HepG2 (cell line): ENCODE data around the gene NR2F6. TPM values are rescaled to one million over a fixed set of nuclear protein-coding genes. Genes with fewer than 3 reads are reported as not detected.
A peak's percentile ranks its signal among the peaks of the same experiment; 100 is the strongest.

ENCODE experiments used
- ATF4 ChIP-seq, 2 experiments: fragments of 450-650 bp in 1 of 2; sonication (generic) in 1 of 2; formaldehyde crosslinking; IDR thresholded peaks; 2 replicates each; pipeline versions ENCODE4 v1.5.0 to v1.8.0; 2020 to 2022; ENCODE audit warnings: mild to moderate bottlenecking in 1 of 2, missing genetic modification reagents in 1 of 2
- ATF7 ChIP-seq, 2 experiments: fragments of 450-650 bp in 1 of 2; sonication (generic) in 1 of 2; formaldehyde crosslinking in 1 of 2; IDR thresholded peaks; 2 replicates each; pipeline versions ENCODE4 v1.4.0 to v1.6.1; 2016 to 2020; ENCODE audit warnings: antibody characterized with exemption in 1 of 2, mild to moderate bottlenecking in 1 of 2, missing genetic modification reagents in 1 of 2
- ELF3 ChIP-seq: IDR thresholded peaks from 2 replicates; pipeline ENCODE4 v1.6.1; 2016; ENCODE audit warnings: missing genetic modification reagents, missing compliant biosample characterization
- FOXA3 ChIP-seq: IDR thresholded peaks from 2 replicates; pipeline ENCODE4 v1.6.1; 2016; ENCODE audit warnings: missing genetic modification reagents, missing compliant biosample characterization
- HMG20A ChIP-seq: IDR thresholded peaks from 2 replicates; pipeline ENCODE4 v1.6.1; 2016; ENCODE audit warnings: borderline replicate concordance
- KDM6A ChIP-seq: IDR thresholded peaks from 2 replicates; pipeline ENCODE4 v1.6.1; 2016; ENCODE audit warnings: low read depth
- NFYC ChIP-seq: IDR thresholded peaks from 2 replicates; pipeline ENCODE4 v1.6.1; 2016; ENCODE audit warnings: missing genetic modification reagents, missing compliant biosample characterization
- NPAS2 ChIP-seq: sonication (generic); formaldehyde crosslinking; IDR thresholded peaks from 2 replicates; pipeline ENCODE4 v1.8.0; 2022; ENCODE audit warnings: mild to moderate bottlenecking, missing genetic modification reagents, borderline replicate concordance
- ONECUT2 ChIP-seq: sonication (generic); formaldehyde crosslinking; IDR thresholded peaks from 2 replicates; pipeline ENCODE4 v1.4.0; 2020; ENCODE audit warnings: missing genetic modification reagents
- PAX8 ChIP-seq: sonication (generic); formaldehyde crosslinking; IDR thresholded peaks from 2 replicates; pipeline ENCODE4 v1.8.0; 2022; ENCODE audit warnings: mild to moderate bottlenecking, missing genetic modification reagents, borderline replicate concordance
- POGZ ChIP-seq: sonication (generic); formaldehyde crosslinking; IDR thresholded peaks from 2 replicates; pipeline ENCODE4 v1.4.0; 2020; ENCODE audit warnings: mild to moderate bottlenecking, missing genetic modification reagents
- PPARG ChIP-seq: conservative IDR thresholded peaks from 2 replicates; pipeline ENCODE4 v1.6.1; 2016; ENCODE audit warnings: missing biosample characterization, missing genetic modification reagents
- SMARCE1 ChIP-seq: fragments of 450-650 bp; IDR thresholded peaks from 2 replicates; pipeline ENCODE4 v1.6.1; 2017; ENCODE audit warnings: borderline replicate concordance
- SRF ChIP-seq: IDR thresholded peaks from 2 replicates; pipeline ENCODE4 v1.6.1; 2011; ENCODE audit warnings: mild to moderate bottlenecking, low read depth, low read length, moderate library complexity
- STAG1 ChIP-seq: sonication (generic); formaldehyde crosslinking; IDR thresholded peaks from 2 replicates; pipeline ENCODE4 v1.4.0; 2020; ENCODE audit warnings: missing genetic modification reagents
- TFAP4 ChIP-seq: sonication (generic); IDR thresholded peaks from 2 replicates; pipeline ENCODE4 v1.6.1; 2016; ENCODE audit warnings: low read depth, borderline replicate concordance
- ZFP91 ChIP-seq: sonication (generic); formaldehyde crosslinking; IDR thresholded peaks from 2 replicates; pipeline ENCODE4 v1.9.0; 2022; ENCODE audit warnings: missing genetic modification reagents, mild to moderate bottlenecking, borderline replicate concordance
- ZMAT5 ChIP-seq: sonication (generic); formaldehyde crosslinking; IDR thresholded peaks from 2 replicates; pipeline ENCODE4 v1.5.0; 2020; ENCODE audit warnings: mild to moderate bottlenecking, low read depth, missing genetic modification reagents, borderline replicate concordance
- ZMYM2 ChIP-seq: sonication (generic); formaldehyde crosslinking; IDR thresholded peaks from 2 replicates; pipeline ENCODE4 v1.8.0; 2022; ENCODE audit warnings: mild to moderate bottlenecking, missing genetic modification reagents
- ZNF552 ChIP-seq: sonication (generic); formaldehyde crosslinking; IDR thresholded peaks from 2 replicates; pipeline ENCODE4 v1.9.0; 2022; ENCODE audit warnings: missing genetic modification reagents, mild to moderate bottlenecking, borderline replicate concordance
- ZNF740 ChIP-seq: sonication (generic); formaldehyde crosslinking; IDR thresholded peaks from 2 replicates; pipeline ENCODE4 v1.4.0; 2020; ENCODE audit warnings: missing genetic modification reagents
- ZNF772 ChIP-seq: sonication (generic); formaldehyde crosslinking; IDR thresholded peaks from 2 replicates; pipeline ENCODE4 v1.5.0; 2020; ENCODE audit warnings: mild to moderate bottlenecking, missing genetic modification reagents
- ZSCAN21 ChIP-seq: sonication (generic); formaldehyde crosslinking; IDR thresholded peaks from 2 replicates; pipeline ENCODE4 v1.8.0; 2022; ENCODE audit warnings: mild to moderate bottlenecking, missing genetic modification reagents, moderate library complexity, borderline replicate concordance
- polyA plus RNA-seq, 8 experiments: library from polyadenylated mRNA; depleted of rRNA in 3 of 8; stranded (reverse) in 7 of 8; unstranded in 1 of 8; fragments of >200 nt; fragmentation: Illumina TruSeq in 4 of 8; extraction: Trizol in 4 of 8; gene quantifications; 2 replicates each; pipeline versions ENCODE4 v1.2.1 to v1.2.3, GENCODE V29; 2011 to 2016; ENCODE audit warnings: low read depth in 4 of 8, missing spikeins in 1 of 8, mixed read lengths in 1 of 8; ENCODE audit not compliant: insufficient read depth in 1 of 8
- total RNA-seq, 5 experiments: library from RNA; depleted of rRNA; stranded (reverse); fragments of >200 nt; fragmentation: Illumina TruSeq; extraction: Trizol; gene quantifications; 2 replicates each; pipeline ENCODE4 v1.2.3, GENCODE V29; 2016; ENCODE audit warnings: low read depth in 1 of 5
- TF ChIP-seq, protein P1 (sequence below): IDR thresholded peaks from 2 replicates; pipeline ENCODE4 v1.6.1; 2016; ENCODE audit warnings: low read depth, borderline replicate concordance
- TF ChIP-seq, protein P2 (sequence below): sonication (generic); formaldehyde crosslinking; IDR thresholded peaks from 2 replicates; pipeline ENCODE4 v1.4.0; 2020; ENCODE audit warnings: mild to moderate bottlenecking, missing genetic modification reagents

NR2F6 gene
- total and polyA plus RNA-seq, 2 of the 13 experiments (the other 11 are each of a cell fraction or from before 2014, with no cell fraction given): 30.9 to 72.4 TPM

DNA sequence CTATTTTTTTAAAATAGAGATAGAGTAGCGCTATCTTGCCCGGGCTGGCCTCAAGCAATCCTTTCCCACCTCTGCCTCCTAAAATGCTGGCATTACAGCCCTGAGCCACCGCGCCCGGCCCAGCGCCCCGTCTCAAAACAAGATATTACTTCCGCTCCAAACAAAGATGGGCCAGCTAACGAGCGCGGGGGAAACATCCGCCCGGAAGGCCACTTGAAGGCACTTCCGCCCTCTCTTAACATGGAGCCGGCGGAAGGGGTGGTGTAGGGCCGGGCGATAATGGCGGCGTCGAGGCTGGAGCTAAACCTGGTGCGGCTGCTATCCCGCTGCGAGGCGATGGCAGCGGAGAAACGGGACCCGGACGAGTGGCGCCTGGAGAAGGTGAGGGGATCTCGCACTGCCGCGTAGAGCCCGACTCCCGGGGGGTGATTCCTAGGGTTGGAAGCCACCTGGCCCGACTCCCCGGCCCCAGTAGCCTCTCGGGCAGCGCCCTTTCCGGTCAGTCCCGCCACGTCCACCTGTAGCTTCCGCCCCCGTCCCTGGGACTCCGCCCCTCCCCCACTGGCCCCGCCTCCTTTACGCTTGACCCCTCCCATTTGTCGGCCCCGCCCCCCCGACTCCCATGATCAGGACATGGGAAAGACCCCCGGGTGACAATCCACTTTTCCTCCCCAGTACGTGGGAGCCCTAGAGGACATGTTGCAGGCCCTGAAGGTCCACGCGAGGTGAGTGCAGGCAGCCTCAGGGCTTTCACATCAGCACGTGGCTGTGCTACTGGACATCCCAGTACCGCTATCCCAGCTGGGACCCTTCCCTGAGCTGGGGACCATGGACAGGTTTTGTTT is 30.4 kb downstream of the NR2F6 start, which contains the start of gene USE1 (continued):
- TF ChIP-seq ATF7 (IDR thresholded peaks at IDR 0.05) (no peak), ATF7 (CRISPR knock-in tag; IDR thresholded peaks at IDR 0.05) (no peak), PPARG (no peak; the same call in 1 of the 2 replicates), HMG20A (no peak), NPAS2 (CRISPR knock-in tag) (no peak), FOXA3 (CRISPR knock-in tag) (peak; percentile 39; the same call in 1 of the 2 replicates), ZNF772 (CRISPR knock-in tag) (peak; percentile 65), PAX8 (CRISPR knock-in tag) (no peak), ZNF552 (CRISPR knock-in tag) (no peak), ZMAT5 (CRISPR knock-in tag) (no peak), ZFP91 (CRISPR knock-in tag) (peak; percentile 84), ELF3 (CRISPR knock-in tag) (peak; percentile 91), STAG1 (peak; percentile 16; the same call in 1 of the 2 replicates), ATF4 (CRISPR knock-in tag; IDR thresholded peaks at IDR 0.05) (peak in 1 of 2 experiments; percentile 58; a peak in 2 of 4 replicates), NFYC (peak; percentile 30; the same call in 1 of the 2 replicates), SMARCE1 (no peak), KDM6A (CRISPR knock-in tag) (no peak), ZNF740 (CRISPR knock-in tag) (peak; percentile 25; the same call in 1 of the 2 replicates), ONECUT2 (CRISPR knock-in tag) (no peak), POGZ (CRISPR knock-in tag) (peak; percentile 74), SRF (peak; percentile 56; the same call in 1 of the 2 replicates), TFAP4 (0 out of 2 replicates have a peak, but pooled peaks have one; percentile 14), ZSCAN21 (CRISPR knock-in tag) (no peak), ZMYM2 (CRISPR knock-in tag) (no peak)
- TF ChIP-seq, protein P1, sequence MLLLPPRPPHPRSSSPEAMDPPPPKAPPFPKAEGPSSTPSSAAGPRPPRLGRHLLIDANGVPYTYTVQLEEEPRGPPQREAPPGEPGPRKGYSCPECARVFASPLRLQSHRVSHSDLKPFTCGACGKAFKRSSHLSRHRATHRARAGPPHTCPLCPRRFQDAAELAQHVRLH (CRISPR knock-in tag): peak; percentile 83; the same call in 1 of the 2 replicates
- TF ChIP-seq, protein P2, sequence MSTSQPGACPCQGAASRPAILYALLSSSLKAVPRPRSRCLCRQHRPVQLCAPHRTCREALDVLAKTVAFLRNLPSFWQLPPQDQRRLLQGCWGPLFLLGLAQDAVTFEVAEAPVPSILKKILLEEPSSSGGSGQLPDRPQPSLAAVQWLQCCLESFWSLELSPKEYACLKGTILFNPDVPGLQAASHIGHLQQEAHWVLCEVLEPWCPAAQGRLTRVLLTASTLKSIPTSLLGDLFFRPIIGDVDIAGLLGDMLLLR (CRISPR knock-in tag): no peak
